ENCODE measurements around the gene DNAH11.

Gene DNAH11

DNA sequence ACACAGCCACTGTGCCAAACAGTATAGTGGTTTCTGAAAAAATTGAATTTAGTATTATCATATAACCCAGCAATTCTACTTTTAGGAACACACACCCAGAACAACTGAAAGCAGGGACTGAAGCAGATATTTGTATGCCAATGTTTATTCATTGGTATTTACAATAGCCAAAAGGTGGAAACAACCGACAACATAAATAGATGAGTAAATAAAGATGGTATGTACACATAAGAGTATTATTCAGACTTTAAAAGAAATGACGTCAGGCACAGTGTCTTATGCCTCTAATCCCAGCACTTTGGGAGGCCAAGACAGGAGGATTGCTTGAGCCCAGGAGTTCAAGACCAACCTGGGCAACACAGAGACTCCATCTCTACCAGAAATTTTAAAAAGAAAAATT, 395.6 kb downstream of the DNAH11 start:
- TF ChIP-seq ZNF274 (IDR thresholded peaks at IDR 0.05; ENCODE audit: low read depth, low read length), result no peak
- H3K4me3 ChIP-seq (ENCODE audit: low read length), result peak overlapping the region; percentile 16; the same call in 1 of the 2 replicates

DNA sequence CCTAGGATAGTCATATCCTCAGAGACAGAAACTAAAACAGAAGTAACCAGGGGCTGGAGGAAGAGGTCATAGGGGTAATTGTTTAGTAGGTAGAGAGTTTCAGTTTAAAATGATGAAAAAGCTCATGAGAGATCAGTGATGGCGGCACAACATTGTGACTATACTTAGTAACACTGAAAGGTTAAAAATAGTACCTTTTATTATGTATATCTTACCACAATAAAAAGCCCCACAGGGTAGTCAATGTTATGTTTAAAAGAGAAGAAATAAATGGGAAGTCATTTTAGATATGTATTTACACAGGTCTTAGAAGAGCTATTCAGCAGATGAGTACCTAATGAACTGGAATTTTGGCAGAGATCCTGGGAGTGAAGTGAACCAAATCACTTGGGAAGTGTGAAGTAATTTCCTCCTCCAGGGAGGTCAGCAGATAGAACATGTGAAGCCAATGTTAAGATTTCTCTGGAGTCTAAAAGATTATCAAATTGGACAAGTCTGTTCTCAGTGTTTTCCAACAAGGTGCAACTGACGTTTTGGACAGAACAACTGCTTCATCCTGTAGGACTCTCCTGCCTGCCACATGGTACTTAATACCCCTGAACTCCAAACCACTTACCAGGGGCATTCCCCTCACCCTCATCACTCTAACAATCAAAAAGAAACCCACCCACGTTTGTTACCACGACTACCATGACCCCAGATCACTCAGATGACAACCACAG, 396.5 kb downstream of the DNAH11 start:
- no peak for TF ChIP-seq ZNF274 (IDR thresholded peaks at IDR 0.05; ENCODE audit: low read depth, low read length)
- H3K4me3 ChIP-seq (ENCODE audit: low read length), result peak overlapping the region; percentile 16; the same call in 1 of the 2 replicates

DNA sequence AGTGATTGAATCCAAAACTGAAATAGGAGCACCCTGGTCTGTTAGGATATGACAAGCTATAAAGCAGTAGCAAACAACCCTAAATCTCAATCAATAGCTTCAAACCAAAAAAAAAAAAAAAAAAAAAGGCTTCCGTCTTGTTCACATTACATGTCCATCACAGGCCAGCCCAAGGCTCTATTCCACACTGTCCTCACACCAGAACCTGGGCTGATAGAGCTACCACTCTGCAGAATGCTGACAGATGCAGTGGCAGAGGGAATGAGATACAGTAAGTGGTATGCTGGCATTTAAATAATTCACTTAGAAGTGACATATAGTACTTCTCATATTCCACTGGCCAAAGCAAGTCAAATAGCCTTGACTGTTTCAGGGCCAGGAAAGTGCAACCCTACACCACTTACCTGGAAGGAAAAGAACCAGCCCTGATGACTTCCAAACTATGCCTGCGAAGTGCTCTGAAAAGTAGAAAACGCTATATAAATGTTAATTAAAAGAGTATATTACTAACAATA, 397.1 kb downstream of the DNAH11 start:
- no peak for TF ChIP-seq ZNF274 (IDR thresholded peaks at IDR 0.05; ENCODE audit: low read depth, low read length)
- no peak overlapping the region; the same call in 1 of the 2 replicates for H3K4me3 ChIP-seq (ENCODE audit: low read length)

DNA sequence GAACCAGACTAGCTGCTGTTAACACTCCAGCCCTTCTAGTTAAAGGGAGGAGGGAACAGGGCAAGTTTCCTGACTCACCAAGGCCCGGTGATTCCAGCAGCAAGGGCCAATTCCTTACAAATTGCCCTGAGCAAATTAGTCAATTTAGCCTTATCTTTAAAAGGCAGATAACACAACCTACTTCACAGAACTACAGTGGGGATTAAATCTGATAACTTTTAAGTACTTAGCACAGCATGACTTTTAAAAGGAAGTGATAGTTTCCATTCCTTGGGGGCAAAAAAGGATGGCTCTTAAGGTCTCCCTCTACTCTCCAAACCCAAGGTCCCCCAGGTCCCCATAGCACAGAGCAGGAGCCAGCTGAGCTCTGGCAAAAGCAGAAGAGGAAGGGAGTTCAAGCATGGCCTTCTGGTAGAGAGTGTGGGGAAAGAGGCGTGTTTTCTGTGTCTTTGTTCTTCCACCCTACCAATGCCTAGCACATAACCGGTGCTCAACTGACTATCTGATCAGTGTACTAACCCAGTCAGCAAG, 398.8 kb downstream of the DNAH11 start:
- TF ChIP-seq ZNF274 (IDR thresholded peaks at IDR 0.05; ENCODE audit: low read depth, low read length), result no peak
- H3K4me3 ChIP-seq (ENCODE audit: low read length), result no peak overlapping the region

DNA sequence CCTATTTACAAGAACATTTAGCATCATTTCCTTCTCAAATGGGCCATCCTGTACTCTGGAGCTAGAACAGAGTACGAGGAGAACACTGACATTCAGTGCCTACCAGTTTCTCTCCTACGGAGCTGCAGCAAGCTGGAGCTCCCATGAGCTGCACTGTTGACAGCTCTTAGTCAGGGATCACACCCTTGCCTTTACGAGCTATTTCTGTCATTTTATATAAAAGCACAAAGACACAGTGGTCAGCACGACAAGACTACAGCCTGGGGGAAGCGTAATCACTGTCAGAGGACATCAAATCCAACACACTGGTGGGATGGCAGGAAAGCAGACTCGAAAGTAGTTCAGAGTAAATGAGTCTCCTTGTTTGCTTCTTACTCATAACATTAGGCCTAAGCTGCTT, 400.1 kb downstream of the DNAH11 start:
- no peak overlapping the region for H3K4me3 ChIP-seq (ENCODE audit: low read length)
- no peak for TF ChIP-seq ZNF274 (IDR thresholded peaks at IDR 0.05; ENCODE audit: low read depth, low read length)

DNA sequence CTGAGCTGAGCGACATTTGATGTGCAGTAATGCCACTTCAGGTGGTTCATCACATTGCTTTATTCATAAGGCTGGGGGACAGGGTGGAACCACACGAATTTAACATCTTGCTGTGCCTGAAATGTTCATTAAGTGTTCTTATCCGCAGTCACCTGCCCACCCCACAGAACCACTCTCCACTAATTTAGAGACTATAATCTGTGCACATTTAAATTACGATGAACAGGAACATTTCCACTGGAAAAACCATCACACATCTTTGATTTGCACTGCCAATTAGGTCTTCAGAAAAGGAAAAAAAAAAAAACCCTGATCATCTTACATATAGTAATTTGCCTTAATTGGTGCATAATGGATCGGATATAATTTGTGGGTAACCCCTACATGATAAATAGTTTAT, 400.6 kb downstream of the DNAH11 start:
- no peak for TF ChIP-seq ZNF274 (IDR thresholded peaks at IDR 0.05; ENCODE audit: low read depth, low read length)
- H3K4me3 ChIP-seq (ENCODE audit: low read length), result no peak overlapping the region

DNA sequence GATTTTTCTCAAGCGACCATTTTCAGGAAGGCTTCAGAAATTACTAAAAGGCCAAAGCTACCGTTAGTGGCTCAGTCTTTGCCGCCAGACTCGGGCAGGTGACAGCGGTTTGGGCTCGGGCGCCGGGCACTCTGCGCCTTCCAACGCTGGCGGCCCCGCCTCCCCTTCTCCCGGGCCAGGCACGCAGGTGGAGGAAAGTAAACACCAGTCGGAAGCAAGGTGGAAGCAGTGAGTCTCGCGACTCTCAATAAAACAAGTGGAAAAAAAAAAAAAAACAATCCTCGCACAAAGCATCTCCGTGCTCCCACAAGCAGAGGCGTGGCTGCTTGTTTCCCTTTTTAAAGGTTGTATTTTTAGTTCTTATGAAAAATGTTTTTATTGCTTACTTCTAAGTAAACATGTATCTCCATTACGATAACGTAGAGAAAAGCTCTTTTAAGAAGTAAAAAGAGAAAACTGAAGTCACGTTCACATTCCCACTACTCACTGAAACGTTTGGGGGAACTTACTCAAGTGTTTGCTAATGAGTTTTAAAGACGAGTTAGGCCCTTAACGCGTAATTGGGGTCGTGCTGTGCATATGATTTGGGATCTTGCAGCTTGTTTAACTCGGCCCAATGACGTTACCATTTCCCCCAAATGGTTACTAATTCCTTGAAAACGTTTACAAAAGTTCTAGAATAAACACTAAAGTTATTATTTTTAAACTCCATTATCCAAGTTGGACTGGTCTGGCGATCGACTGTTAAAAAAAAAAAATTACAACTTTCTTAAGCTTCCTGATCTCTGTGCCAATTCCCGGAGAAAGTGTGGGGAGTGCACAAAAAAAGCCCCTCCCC, 402.0 kb downstream of the DNAH11 start:
- H3K4me3 ChIP-seq (ENCODE audit: low read length), result peak overlapping the region; percentile 74

DNA sequence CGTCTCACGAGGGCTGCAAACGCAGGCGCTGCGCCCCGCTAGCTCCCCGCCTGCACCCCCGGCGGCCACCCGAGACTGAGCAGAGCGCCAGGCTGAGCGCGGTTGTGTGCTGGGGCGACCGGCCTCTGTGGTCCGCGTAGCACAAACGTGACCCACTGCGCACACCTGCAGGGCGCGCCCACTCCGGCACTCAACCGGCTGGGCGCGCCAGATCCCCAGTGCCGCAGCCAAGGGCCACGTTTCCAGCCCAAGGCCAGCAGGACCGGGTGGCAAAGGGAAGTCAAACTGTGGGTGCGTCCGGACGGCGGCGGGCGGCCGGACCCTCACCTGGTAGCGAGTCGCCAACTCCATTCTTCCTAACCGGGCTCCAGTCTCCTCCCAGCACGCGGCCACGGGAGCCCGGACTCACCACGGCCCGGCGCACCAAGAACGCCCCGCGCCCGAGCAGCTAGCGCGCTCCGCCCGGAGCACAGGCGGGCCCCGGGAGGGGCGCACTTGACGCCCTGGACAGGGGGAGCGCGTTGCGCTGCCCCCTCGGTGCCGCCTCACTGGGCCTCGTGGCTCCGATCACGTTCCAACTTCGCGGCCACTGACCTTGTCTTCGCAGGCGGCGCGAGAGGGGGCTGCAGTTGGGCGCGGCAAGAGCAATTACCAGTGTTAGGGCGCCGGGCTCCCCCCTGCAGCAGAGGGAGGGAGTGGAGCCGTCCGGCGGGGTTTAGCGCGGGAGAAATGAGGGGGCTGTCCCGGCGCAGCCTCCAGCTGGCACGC, 402.8 kb downstream of the DNAH11 start, which contains the start of gene CDCA7L:
CDCA7L (minus strand) TSS at position 446 of the 768 bp plus-strand sequence; CDS start at position 351, 95 bp downstream.
- peak within 1 kb of the TSS; percentile 74 for H3K4me3 ChIP-seq (ENCODE audit: low read length)
- no peak for TF ChIP-seq ZNF274 (IDR thresholded peaks at IDR 0.05; ENCODE audit: low read depth, low read length)

More for the DNA sequence above, 402.0 kb downstream of the DNAH11 start:
- no peak for TF ChIP-seq ZNF274 (IDR thresholded peaks at IDR 0.05; ENCODE audit: low read depth, low read length)

DNA sequence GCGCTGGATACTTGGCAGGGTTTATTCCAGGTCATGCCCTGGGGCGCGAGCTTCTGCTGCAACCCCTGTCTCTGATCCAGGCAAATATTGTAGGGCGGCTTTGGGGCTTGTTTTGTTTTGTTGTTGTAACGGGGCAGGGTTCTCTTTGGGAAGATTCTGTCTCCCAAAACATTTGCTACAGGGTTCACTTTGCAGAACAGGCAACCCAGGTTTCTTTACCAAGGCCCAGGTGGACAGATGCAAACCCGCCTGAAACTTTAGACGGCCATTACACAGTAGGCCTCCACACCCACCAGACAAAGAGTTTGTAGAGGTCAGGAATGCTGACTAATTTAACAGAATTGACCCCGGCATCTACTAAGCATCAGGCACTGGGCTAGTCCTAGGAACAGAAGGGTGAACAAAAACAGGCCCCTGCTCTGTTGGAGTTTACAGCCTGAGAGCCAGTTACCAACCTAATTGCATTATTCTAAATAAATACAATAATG, 403.4 kb downstream of the DNAH11 start:
- peak overlapping the region; percentile 22; the same call in 1 of the 2 replicates for H3K4me3 ChIP-seq (ENCODE audit: low read length)
- no peak for TF ChIP-seq ZNF274 (IDR thresholded peaks at IDR 0.05; ENCODE audit: low read depth, low read length)

DNA sequence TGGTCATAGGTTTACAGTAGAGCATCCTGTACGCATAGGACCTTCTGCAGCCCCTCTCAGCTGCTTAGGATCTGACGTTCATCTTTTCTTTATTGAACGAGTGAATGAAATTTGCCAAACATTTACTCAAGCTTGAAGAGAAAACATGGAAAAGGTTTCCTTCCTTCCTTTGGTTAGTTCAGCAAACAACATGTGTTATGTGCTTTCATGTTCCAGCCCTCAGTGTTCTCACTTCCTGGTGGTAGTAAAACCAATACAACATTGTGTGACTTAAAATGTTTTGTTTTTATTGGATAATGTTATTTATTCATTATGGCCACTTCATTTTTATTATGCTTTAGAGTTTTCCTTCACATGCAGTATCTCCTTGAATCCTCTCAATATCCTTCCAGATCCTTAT, 404.2 kb downstream of the DNAH11 start:
- H3K4me3 ChIP-seq (ENCODE audit: low read length), result no peak overlapping the region

DNA sequence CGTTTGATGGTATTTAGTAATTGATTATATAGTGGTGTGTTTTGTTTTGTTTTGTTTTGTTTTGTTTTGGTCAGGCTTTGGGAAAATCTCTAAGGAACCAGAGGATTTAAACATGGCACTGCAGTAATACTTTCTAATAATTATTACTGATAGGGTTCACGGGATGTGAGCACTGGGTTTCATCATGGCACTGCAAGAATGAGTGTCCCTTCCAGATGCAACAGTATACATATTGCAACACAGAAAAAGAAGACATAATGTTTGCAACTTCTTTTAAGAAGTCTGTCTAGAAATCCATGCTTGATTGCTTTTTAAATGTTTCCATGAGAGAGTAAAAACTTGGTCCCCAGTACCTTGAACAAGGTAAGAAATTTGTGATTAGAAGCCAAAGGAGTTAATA, 405.1 kb downstream of the DNAH11 start:
- TF ChIP-seq ZNF274 (IDR thresholded peaks at IDR 0.05; ENCODE audit: low read depth, low read length), result no peak
- no peak overlapping the region for H3K4me3 ChIP-seq (ENCODE audit: low read length)

More for the DNA sequence above, 404.2 kb downstream of the DNAH11 start:
- TF ChIP-seq ZNF274 (IDR thresholded peaks at IDR 0.05; ENCODE audit: low read depth, low read length), result no peak

DNA sequence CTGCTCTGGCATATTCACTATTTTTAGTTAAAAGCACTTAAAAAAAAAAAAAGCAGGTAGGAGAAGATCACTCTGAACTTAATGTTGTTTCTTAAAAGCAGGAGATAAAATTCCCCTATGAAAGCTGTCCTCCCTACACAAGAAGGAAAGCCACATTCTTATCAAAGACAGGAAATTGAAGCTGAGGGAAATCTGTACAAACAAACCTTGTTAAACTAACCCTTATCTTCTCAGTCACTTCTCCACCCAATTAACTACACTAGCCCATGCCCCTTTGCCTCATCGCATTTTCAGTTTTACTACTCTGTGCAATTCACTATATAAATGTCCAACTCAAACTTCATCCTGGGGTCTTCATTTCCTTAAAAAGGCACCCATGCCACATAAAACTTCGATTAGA, 405.5 kb downstream of the DNAH11 start:
- no peak for TF ChIP-seq ZNF274 (IDR thresholded peaks at IDR 0.05; ENCODE audit: low read depth, low read length)
- no peak overlapping the region for H3K4me3 ChIP-seq (ENCODE audit: low read length)

DNA sequence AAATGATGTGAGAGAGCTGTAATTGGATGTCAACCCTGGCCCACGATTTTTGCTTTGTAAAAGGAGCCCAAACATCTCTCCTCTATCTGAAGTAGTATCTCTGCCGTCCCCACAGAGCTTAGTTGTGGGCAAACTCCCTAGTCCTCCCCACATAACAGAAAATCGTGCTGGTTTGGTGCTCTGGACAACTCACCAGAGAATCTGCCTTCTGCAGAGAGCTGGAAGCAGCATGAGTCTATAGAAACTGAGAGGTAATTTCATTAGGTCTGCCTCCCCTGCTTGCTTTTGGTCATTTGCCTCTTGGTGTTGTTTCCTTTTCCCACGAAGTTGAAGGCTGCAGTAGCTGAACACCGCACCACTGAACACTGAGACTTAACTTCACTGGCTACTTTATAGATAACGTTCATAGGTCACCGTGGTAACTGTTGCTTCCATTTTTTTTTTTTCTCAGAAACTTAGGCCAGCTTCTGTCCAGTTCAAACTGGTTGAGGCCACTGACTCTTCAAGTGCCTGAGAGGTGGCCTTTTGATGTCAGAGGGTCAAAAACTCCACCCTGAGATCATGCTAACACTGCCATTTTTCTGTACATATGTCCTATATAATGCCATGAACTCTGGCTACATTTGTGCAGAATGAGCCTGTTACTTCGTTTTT, 406.2 kb downstream of the DNAH11 start:
- no peak overlapping the region for H3K4me3 ChIP-seq (ENCODE audit: low read length)
- TF ChIP-seq ZNF274 (IDR thresholded peaks at IDR 0.05; ENCODE audit: low read depth, low read length), result no peak
